ENCODE data around the gene FAM185A. TPM values are rescaled to one million over a fixed set of nuclear protein-coding genes. Genes with fewer than 3 reads are reported as not detected.
A peak's percentile ranks its signal among the peaks of the same experiment; 100 is the strongest.
"Not testable (repeated sequence)": the region's sequence is repeated elsewhere in the genome, so short reads cannot be mapped to it uniquely, and the experiment has no call there.

The FAM185A gene
- total and polyA plus RNA-seq, 2 of the 13 experiments (the other 11 are each of a cell fraction or from before 2014, with no cell fraction given): 5.0 to 11.6 TPM

DNA sequence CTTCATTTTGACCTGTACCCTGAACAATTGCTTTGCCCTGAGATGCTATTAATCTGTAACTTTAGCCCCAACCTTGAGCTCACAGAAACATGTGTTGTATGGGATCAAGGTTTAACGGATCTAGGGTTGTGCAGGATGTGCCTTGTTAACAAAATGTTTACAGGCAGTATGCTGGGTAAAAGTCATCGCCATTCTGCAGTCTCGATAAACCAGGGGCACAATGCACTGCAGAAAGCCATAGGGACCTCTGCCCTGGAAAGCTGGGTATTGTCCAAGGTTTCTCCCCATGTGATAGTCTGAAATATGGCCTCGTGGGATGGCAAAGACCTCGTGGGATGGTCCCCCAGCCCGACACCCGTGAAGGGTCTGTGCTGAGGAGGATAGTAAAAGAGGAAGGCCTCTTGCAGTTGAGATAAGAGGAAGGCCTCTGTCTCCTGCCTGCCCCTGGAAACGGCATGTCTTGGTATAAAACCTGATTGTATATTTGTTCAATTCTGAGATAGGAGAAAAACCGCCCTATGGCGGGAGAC is 89.8 kb downstream of the FAM185A start (continued):
- not testable (repeated sequence) for TF ChIP-seq GABPA (IDR thresholded peaks at IDR 0.05; ENCODE audit: low read depth, low read length); FOXP1 (IDR thresholded peaks at IDR 0.05)
- TF ChIP-seq GABPA (CRISPR knock-in tag; IDR thresholded peaks at IDR 0.05; ENCODE audit: low read depth) (peak; percentile 60), ZNF598 (CRISPR knock-in tag; IDR thresholded peaks at IDR 0.05; ENCODE audit: borderline replicate concordance) (0 out of 2 replicates have a peak, but pooled peaks have one; percentile 46), THAP11 (CRISPR knock-in tag; IDR thresholded peaks at IDR 0.05) (0 out of 2 replicates have a peak, but pooled peaks have one; percentile 19), ZBTB38 (CRISPR knock-in tag; IDR thresholded peaks at IDR 0.05) (peak; percentile 91), TRIM24 (CRISPR knock-in tag; IDR thresholded peaks at IDR 0.05) (0 out of 2 replicates have a peak, but pooled peaks have one; percentile 10), ZNF331 (CRISPR knock-in tag; IDR thresholded peaks at IDR 0.05) (peak; percentile 72), FOXP1 (CRISPR knock-in tag; IDR thresholded peaks at IDR 0.05) (peak; percentile 91), ELF3 (CRISPR knock-in tag; IDR thresholded peaks at IDR 0.05) (peak; percentile 77), CEBPG (CRISPR knock-in tag; IDR thresholded peaks at IDR 0.05) (0 out of 2 replicates have a peak, but pooled peaks have one; percentile 39), HMG20A (CRISPR knock-in tag; IDR thresholded peaks at IDR 0.05; ENCODE audit: borderline replicate concordance) (peak; percentile 17; the same call in 1 of the 2 replicates)
- TF ChIP-seq, protein P1, sequence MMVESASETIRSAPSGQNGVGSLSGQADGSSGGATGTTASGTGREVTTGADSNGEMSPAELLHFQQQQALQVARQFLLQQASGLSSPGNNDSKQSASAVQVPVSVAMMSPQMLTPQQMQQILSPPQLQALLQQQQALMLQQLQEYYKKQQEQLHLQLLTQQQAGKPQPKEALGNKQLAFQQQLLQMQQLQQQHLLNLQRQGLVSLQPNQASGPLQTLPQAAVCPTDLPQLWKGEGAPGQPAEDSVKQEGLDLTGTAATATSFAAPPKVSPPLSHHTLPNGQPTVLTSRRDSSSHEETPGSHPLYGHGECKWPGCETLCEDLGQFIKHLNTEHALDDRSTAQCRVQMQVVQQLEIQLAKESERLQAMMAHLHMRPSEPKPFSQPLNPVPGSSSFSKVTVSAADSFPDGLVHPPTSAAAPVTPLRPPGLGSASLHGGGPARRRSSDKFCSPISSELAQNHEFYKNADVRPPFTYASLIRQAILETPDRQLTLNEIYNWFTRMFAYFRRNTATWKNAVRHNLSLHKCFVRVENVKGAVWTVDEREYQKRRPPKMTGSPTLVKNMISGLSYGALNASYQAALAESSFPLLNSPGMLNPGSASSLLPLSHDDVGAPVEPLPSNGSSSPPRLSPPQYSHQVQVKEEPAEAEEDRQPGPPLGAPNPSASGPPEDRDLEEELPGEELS (CRISPR knock-in tag; IDR thresholded peaks at IDR 0.05): peak; percentile 88

DNA sequence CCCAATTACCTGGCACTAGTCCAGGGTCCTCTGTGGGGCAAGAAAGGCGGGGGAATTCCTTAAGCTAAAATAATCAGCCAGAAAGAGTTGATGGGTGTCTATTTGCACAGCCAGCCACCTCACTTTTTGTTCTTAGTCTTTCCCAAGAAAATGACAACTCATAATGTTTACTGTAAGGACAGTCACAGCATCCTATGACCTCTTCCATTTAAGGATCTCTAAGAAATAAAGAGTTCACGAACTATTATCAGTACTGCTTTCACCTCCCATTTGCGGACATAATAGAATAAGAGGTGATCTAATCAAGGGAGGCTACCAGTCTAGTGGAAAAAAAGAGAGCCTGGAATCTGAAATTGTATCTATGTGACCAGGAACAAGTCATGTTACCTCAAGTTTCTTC is 91.6 kb downstream of the FAM185A start:
- in situ Hi-C loops (cut with HindIII; ENCODE audit: extremely low pct_ligation_motif_present, low pct_unique_long_range_greater_than_20kb): no loop called here
- CTCF ChIA-PET (ENCODE audit: low intra/inter-chr PET ratio, low total read pairs): no interaction called here
- no peak for TF ChIP-seq ZKSCAN8 (CRISPR knock-in tag; IDR thresholded peaks at IDR 0.05; ENCODE audit: borderline replicate concordance)
- no peak for TF ChIP-seq ZMAT3 (CRISPR knock-in tag; conservative IDR thresholded peaks at IDR 0.05)
- TF ChIP-seq PRMT3 (CRISPR knock-in tag; IDR thresholded peaks at IDR 0.05; ENCODE audit: borderline replicate concordance, low read depth): no peak
- no peak for TF ChIP-seq ZNF317 (CRISPR knock-in tag; IDR thresholded peaks at IDR 0.05)
- TF ChIP-seq NCOR1 (IDR thresholded peaks at IDR 0.05; ENCODE audit: borderline replicate concordance, low read length): no peak
- no peak for TF ChIP-seq ZFP90 (CRISPR knock-in tag; IDR thresholded peaks at IDR 0.05; ENCODE audit: borderline replicate concordance)
- TF ChIP-seq ZNF441 (CRISPR knock-in tag; IDR thresholded peaks at IDR 0.05; ENCODE audit: borderline replicate concordance): no peak
- TF ChIP-seq HOXA3 (CRISPR knock-in tag; IDR thresholded peaks at IDR 0.05): no peak
- no peak for TF ChIP-seq YEATS2 (CRISPR knock-in tag; IDR thresholded peaks at IDR 0.05; ENCODE audit: borderline replicate concordance)

More for the DNA sequence above, 91.6 kb downstream of the FAM185A start:
- H3K36me3 ChIP-seq (replicated peaks in 1 of 2; ENCODE audit: control insufficient read depth in 1 of 2, insufficient read depth in 2 of 2, low read length in 2 of 2): no peaks in the 10 kb centered on the region; a peak in 1 of 5 replicates
- H3K79me2 ChIP-seq (ENCODE audit: insufficient read depth, low read length): no peaks in the 10 kb centered on the region
- no peak overlapping the region for H3K4me3 ChIP-seq (replicated peaks in 1 of 3; ENCODE audit: insufficient read depth in 1 of 3, low read depth in 2 of 3, low read length in 3 of 3)
- FAIRE-seq (no peak), DNase-seq (ENCODE audit: low spot score) (no peak), ATAC-seq (no peak)
- no peak overlapping the region for H3K9ac ChIP-seq (ENCODE audit: insufficient read depth, low read depth, low read length)
- WGBS (ENCODE audit: low lambda C conversion rate): 100% methylated on average over 3 of the region's 3 CpGs
- no peak overlapping the region for H2AFZ ChIP-seq (ENCODE audit: low read length)
- no peaks in the 10 kb centered on the region for H3K27me3 ChIP-seq (ENCODE audit: control insufficient read depth in 1 of 2, insufficient read depth in 2 of 2, low read length in 2 of 2)
- no peak overlapping the region for H3K27ac ChIP-seq (ENCODE audit: extremely low read length, insufficient read depth, low read length)
- H4K20me1 ChIP-seq (ENCODE audit: insufficient read depth, low read length): no peaks in the 10 kb centered on the region
- no peak overlapping the region for H3K4me2 ChIP-seq (ENCODE audit: low read depth, low read length)
- H3K4me1 ChIP-seq (ENCODE audit: insufficient read depth, low read length): peaks cover 40% of the 10 kb centered on the region
- intact Hi-C loops (cut with micrococcal nuclease; ENCODE audit: unreplicated experiment): no loop called here
- no peaks in the 10 kb centered on the region for H3K9me3 ChIP-seq (ENCODE audit: low read length)
- POLR2A ChIA-PET: no interaction called here
- no TSS peak for BruUV-seq (replicated peaks)

Data from HepG2 (cell line).